ENCODE measurements around the gene LHPP.

LHPP gene

GRCh38 chr10:124619802-124620490 lies 158.3 kb downstream of the LHPP start:
- no peak overlapping the region for H3K4me3 ChIP-seq (ENCODE audit: control insufficient read depth, low read depth, low read length)
- no peak for TF ChIP-seq CTCF (IDR thresholded peaks at IDR 0.05; ENCODE audit: control insufficient read depth, insufficient read depth, low read depth, low read length, missing control alignments)
- no peak for DNase-seq (ENCODE audit: low read depth)

GRCh38 chr10:124621637-124622036 lies 160.0 kb downstream of the LHPP start:
- no peak for DNase-seq (ENCODE audit: low read depth)
- no peak overlapping the region for H3K4me3 ChIP-seq (ENCODE audit: control insufficient read depth, low read depth, low read length)
- TF ChIP-seq CTCF (IDR thresholded peaks at IDR 0.05; ENCODE audit: control insufficient read depth, insufficient read depth, low read depth, low read length, missing control alignments), result no peak

GRCh38 chr10:124622158-124622557 lies 160.5 kb downstream of the LHPP start:
- TF ChIP-seq CTCF (IDR thresholded peaks at IDR 0.05; ENCODE audit: control insufficient read depth, insufficient read depth, low read depth, low read length, missing control alignments), result no peak
- no peak overlapping the region for H3K4me3 ChIP-seq (ENCODE audit: control insufficient read depth, low read depth, low read length)
- DNase-seq (ENCODE audit: low read depth), result no peak

GRCh38 chr10:124622866-124623536 lies 161.4 kb downstream of the LHPP start:
- TF ChIP-seq CTCF (IDR thresholded peaks at IDR 0.05; ENCODE audit: control insufficient read depth, insufficient read depth, low read depth, low read length, missing control alignments), result no peak
- no peak overlapping the region for H3K4me3 ChIP-seq (ENCODE audit: control insufficient read depth, low read depth, low read length)
- DNase-seq (ENCODE audit: low read depth), result no peak

GRCh38 chr10:124624006-124624405 lies 162.4 kb downstream of the LHPP start:
- DNase-seq (ENCODE audit: low read depth), result no peak
- no peak for TF ChIP-seq CTCF (IDR thresholded peaks at IDR 0.05; ENCODE audit: control insufficient read depth, insufficient read depth, low read depth, low read length, missing control alignments)
- H3K4me3 ChIP-seq (ENCODE audit: control insufficient read depth, low read depth, low read length), result no peak overlapping the region

GRCh38 chr10:124624466-124624865 lies 162.8 kb downstream of the LHPP start:
- no peak overlapping the region for H3K4me3 ChIP-seq (ENCODE audit: control insufficient read depth, low read depth, low read length)
- TF ChIP-seq CTCF (IDR thresholded peaks at IDR 0.05; ENCODE audit: control insufficient read depth, insufficient read depth, low read depth, low read length, missing control alignments), result no peak
- DNase-seq (ENCODE audit: low read depth), result no peak

All from AG09309 (cell line).